BE2C (cell line): Measurements from ENCODE around the gene CUL1.

ENCODE experiments used
- DNase-seq: peaks from one replicate; pipeline ENCODE4 v3.0.0-alpha.2; 2020
- H3K27me3 ChIP-seq: fragments of 250-450 bp; sonication (Bioruptor Pico); 2 replicates; pipeline ENCODE4 v1.5.1; 2020; ENCODE audit warnings: mild to moderate bottlenecking
- H3K36me3 ChIP-seq: fragments of 250-450 bp; sonication (Bioruptor Pico); 2 replicates; pipeline ENCODE4 v1.5.1; 2020; ENCODE audit warnings: mild to moderate bottlenecking
- H3K4me1 ChIP-seq: fragments of 250-450 bp; sonication (Bioruptor Pico); 2 replicates; pipeline ENCODE4 v1.5.1; 2020
- H3K4me3 ChIP-seq: 2 replicates; pipeline ENCODE4 v1.5.1; 2011; ENCODE audit warnings: low read depth, low read length
- H3K9me3 ChIP-seq: fragments of 250-450 bp; sonication (Bioruptor Pico); 2 replicates; pipeline ENCODE4 v1.5.1; 2020
- CTCF ChIP-seq: IDR thresholded peaks from 2 replicates; pipeline ENCODE4 v1.5.1; 2012; ENCODE audit warnings: mild to moderate bottlenecking, low read depth, low read length

CUL1 gene

GRCh38 chr7:148838905-148839304 is 140.2 kb downstream of the CUL1 start:
- Histone ChIP-seq H3K27me3 (no peaks in the 10 kb centered on the region), H3K4me1 (no peaks in the 10 kb centered on the region), H3K4me3 (no peak overlapping the region), H3K9me3 (no peaks in the 10 kb centered on the region; the same call in 1 of the 2 replicates), H3K36me3 (peaks cover 19% of the 10 kb centered on the region)
- DNase-seq: no peak
- no peak for TF ChIP-seq CTCF

GRCh38 chr7:148847815-148848734 is 149.4 kb downstream of the CUL1 start:
- H3K27me3 ChIP-seq: no peaks in the 10 kb centered on the region
- peaks cover 11% of the 10 kb centered on the region for H3K4me1 ChIP-seq
- H3K9me3 ChIP-seq: no peaks in the 10 kb centered on the region
- no peak overlapping the region for H3K4me3 ChIP-seq
- no peak for TF ChIP-seq CTCF
- DNase-seq: no peak
- no peaks in the 10 kb centered on the region; the same call in 1 of the 2 replicates for H3K36me3 ChIP-seq

GRCh38 chr7:148849393-148850098 is 150.8 kb downstream of the CUL1 start:
- Histone ChIP-seq H3K27me3 (no peaks in the 10 kb centered on the region), H3K36me3 (no peaks in the 10 kb centered on the region), H3K4me3 (no peak overlapping the region), H3K9me3 (no peaks in the 10 kb centered on the region), H3K4me1 (peaks cover 12% of the 10 kb centered on the region)
- TF ChIP-seq CTCF: no peak
- no peak for DNase-seq

GRCh38 chr7:148850564-148850963 is 151.9 kb downstream of the CUL1 start:
- DNase-seq: no peak
- Histone ChIP-seq H3K4me1 (peaks cover 20% of the 10 kb centered on the region), H3K9me3 (no peaks in the 10 kb centered on the region)

More at GRCh38 chr7:148850564-148850963, 151.9 kb downstream of the CUL1 start:
- no peaks in the 10 kb centered on the region for H3K27me3 ChIP-seq
- H3K36me3 ChIP-seq: no peaks in the 10 kb centered on the region
- TF ChIP-seq CTCF: no peak
- no peak overlapping the region for H3K4me3 ChIP-seq
